CD1c-positive myeloid dendritic cell (primary cell): ENCODE measurements around the gene CEACAM5.
"Not testable (repeated sequence)": the region's sequence is repeated elsewhere in the genome, so short reads cannot be mapped to it uniquely, and the experiment has no call there.

Experiments
- DNase-seq: peaks from one replicate; pipeline ENCODE4 v3.0.0-alpha.2; 2016; ENCODE audit errors: extremely low spot score

Gene CEACAM5

GRCh38 chr19:41700381-41701195 lies 7.8 kb upstream of the CEACAM5 start:
- DNase-seq = no peak

GRCh38 chr19:41701401-41702075 lies 6.9 kb upstream of the CEACAM5 start:
- peak; percentile 19 for DNase-seq

- DNase-seq = no peak
Measured at GRCh38 chr19:41702171-41702651, 6.2 kb upstream of the CEACAM5 start.

- DNase-seq = no peak
Measured at GRCh38 chr19:41703602-41704293, 4.7 kb upstream of the CEACAM5 start.

- peak; percentile 20 for DNase-seq
Measured at GRCh38 chr19:41705393-41706174, 2.8 kb upstream of the CEACAM5 start.

GRCh38 chr19:41706741-41707501 lies 1.5 kb upstream of the CEACAM5 start:
- DNase-seq = peak; percentile 68

- DNase-seq = no peak
Measured at GRCh38 chr19:41707502-41707812, 969 bp upstream of the CEACAM5 start.

GRCh38 chr19:41707871-41708371 lies 505 bp upstream of the CEACAM5 start:
- no peak for DNase-seq

- not testable (repeated sequence) for DNase-seq
Measured at GRCh38 chr19:41709516-41709915, 1.1 kb downstream of the CEACAM5 start.

- DNase-seq = no peak
Measured at GRCh38 chr19:41709951-41710645, 1.7 kb downstream of the CEACAM5 start.

- no peak for DNase-seq
Measured at GRCh38 chr19:41711376-41712261, 3.2 kb downstream of the CEACAM5 start.

GRCh38 chr19:41714598-41714997 lies 6.2 kb downstream of the CEACAM5 start:
- DNase-seq = no peak

- DNase-seq = no peak
Measured at GRCh38 chr19:41718761-41719160, 10.3 kb downstream of the CEACAM5 start.

GRCh38 chr19:41720103-41720502 lies 11.7 kb downstream of the CEACAM5 start:
- DNase-seq = no peak

GRCh38 chr19:41726493-41726892 lies 18.1 kb downstream of the CEACAM5 start:
- DNase-seq = no peak

- DNase-seq = no peak
Measured at GRCh38 chr19:41734156-41734555, 25.7 kb downstream of the CEACAM5 start.

GRCh38 chr19:41734585-41734984 lies 26.2 kb downstream of the CEACAM5 start:
- DNase-seq = no peak

- DNase-seq = no peak
Measured at GRCh38 chr19:41735071-41735600, 26.7 kb downstream of the CEACAM5 start.

GRCh38 chr19:41739361-41739760 lies 30.9 kb downstream of the CEACAM5 start:
- DNase-seq = no peak
